ENCODE measurements around the gene ACP5. TPM values are rescaled to one million over a fixed set of nuclear protein-coding genes. Genes with fewer than 3 reads are reported as not detected.

The ACP5 gene
- total RNA-seq, 2 donors from 2014 or later: 8.0 to 22.4 TPM

DNA sequence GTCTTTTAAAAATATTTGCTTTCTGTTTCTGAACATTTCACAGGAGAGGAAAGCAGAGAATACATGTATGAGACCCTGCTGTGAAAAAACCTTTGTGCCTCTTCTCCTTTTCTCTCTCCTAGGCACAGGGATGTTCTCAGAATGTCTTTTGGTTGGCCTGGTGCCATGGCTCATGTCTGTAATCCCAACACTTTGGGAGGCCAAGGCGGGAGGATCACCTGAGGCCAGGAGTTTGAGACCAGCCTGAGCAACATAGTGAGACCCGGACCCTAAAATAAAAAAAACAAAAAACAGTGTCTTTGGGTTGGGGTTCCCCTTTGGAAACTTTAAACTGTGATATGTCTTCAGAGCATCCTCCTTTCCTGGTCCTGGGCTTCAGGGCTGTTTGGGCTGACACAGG, 21.3 kb upstream of the ACP5 start:
- no peak overlapping the region for H3K27ac ChIP-seq
- H3K4me3 ChIP-seq: no peak overlapping the region
- no peaks in the 10 kb centered on the region for H3K36me3 ChIP-seq (replicated peaks in 1 of 2; ENCODE audit: insufficient read depth in 1 of 2, low read depth in 2 of 2)
- DNase-seq (no peak), ATAC-seq (no peak)
- H3K4me1 ChIP-seq: peaks cover 20% of the 10 kb centered on the region
- intact Hi-C loops (cut with DNase I): no loop called here
- 92 to 95% methylated on average over 2 of the region's 2 CpGs for WGBS, 2 donors
- H3K9me3 ChIP-seq: no peaks in the 10 kb centered on the region
- TF ChIP-seq CTCF (IDR thresholded peaks at IDR 0.05): no peak
- no peak for TF ChIP-seq POLR2A (IDR thresholded peaks at IDR 0.05)
- H3K27me3 ChIP-seq: no peaks in the 10 kb centered on the region

- Histone ChIP-seq H3K9me3 (no peaks in the 10 kb centered on the region), H3K4me3 (peak overlapping the region; percentile 83 to 86), H3K4me1 (peaks cover 20% of the 10 kb centered on the region), H3K36me3 (replicated peaks in 1 of 2; ENCODE audit: insufficient read depth in 1 of 2, low read depth in 2 of 2) (no peaks in the 10 kb centered on the region), H3K27me3 (no peaks in the 10 kb centered on the region), H3K27ac (peak overlapping the region in 3 of 4 donors; percentile 86 to 92 (median 91))
- 54 to 67% methylated on average over 10 of the region's 10 CpGs for WGBS, 2 donors
- TF ChIP-seq POLR2A (IDR thresholded peaks at IDR 0.05): no peak
- no peak for TF ChIP-seq CTCF (IDR thresholded peaks at IDR 0.05)
- no peak for ATAC-seq
- DNase-seq: no peak
- intact Hi-C loops (cut with DNase I): no loop called here
These were observed 20.6 kb upstream of the ACP5 start for GRCh38 chr19:11598103-11598483.

GRCh38 chr19:11597202-11598102, 20.0 kb upstream of the ACP5 start, which contains the start of gene ZNF627:
Gene ZNF627 (plus strand): TSS chr19:11597483. CDS start chr19:11597628, 145 bp downstream.
- H3K36me3 ChIP-seq (replicated peaks in 1 of 2; ENCODE audit: insufficient read depth in 1 of 2, low read depth in 2 of 2): no peaks in the 10 kb centered on the region
- DNase-seq: peak; percentile 99 to 100 (median 100)

GRCh38 chr19:11596156-11596555, 18.7 kb upstream of the ACP5 start:
- DNase-seq (no peak), ATAC-seq (no peak)

More at GRCh38 chr19:11597202-11598102, 20.0 kb upstream of the ACP5 start, which contains the start of gene ZNF627:
- intact Hi-C loops (cut with DNase I): no loop called here
- ATAC-seq: peak; percentile 100
- peak in 6 of 7 experiments; percentile 14 to 74 (median 54) for TF ChIP-seq CTCF (IDR thresholded peaks at IDR 0.05)
- peak; percentile 93 to 98 (median 98) for TF ChIP-seq POLR2A (IDR thresholded peaks at IDR 0.05)
- Histone ChIP-seq H3K4me1 (peaks cover 20% of the 10 kb centered on the region), H3K27ac (peak within 1 kb of the TSS; percentile 72 to 92 (median 88)), H3K9me3 (no peaks in the 10 kb centered on the region), H3K4me3 (peak within 1 kb of the TSS; percentile 83 to 86), H3K27me3 (no peaks in the 10 kb centered on the region)
- WGBS, 2 donors: 0% methylated on average over 14 to 66 of the region's 67 CpGs

More at GRCh38 chr19:11596156-11596555, 18.7 kb upstream of the ACP5 start:
- intact Hi-C loops (cut with DNase I): no loop called here
- TF ChIP-seq CTCF (IDR thresholded peaks at IDR 0.05) (no peak), POLR2A (IDR thresholded peaks at IDR 0.05) (no peak)
- no peaks in the 10 kb centered on the region for H3K36me3 ChIP-seq (replicated peaks in 1 of 2; ENCODE audit: insufficient read depth in 1 of 2, low read depth in 2 of 2)
- 81 to 82% methylated on average over 10 of the region's 10 CpGs for WGBS, 2 donors
- H3K4me3 ChIP-seq: no peak overlapping the region
- no peaks in the 10 kb centered on the region for H3K27me3 ChIP-seq
- H3K4me1 ChIP-seq: peaks cover 20% of the 10 kb centered on the region
- H3K9me3 ChIP-seq: no peaks in the 10 kb centered on the region
- H3K27ac ChIP-seq: no peak overlapping the region
